Peyer's patch (tissue), 4 donors: Measurements from ENCODE around the gene GNAZ. TPM values are rescaled to one million over a fixed set of nuclear protein-coding genes. Genes with fewer than 3 reads are reported as not detected.

Source experiments
- DNase-seq, 3 donors: peaks; one replicate each; pipeline ENCODE4 v3.0.0-alpha.2; 2017 to 2019
- H3K27ac ChIP-seq, 4 donors: fragments of 200-600 bp; sonication (generic); one replicate each; pipeline ENCODE4 v1.5.1; 2016 to 2019
- H3K27me3 ChIP-seq, 2 donors: fragments of 200-600 bp; sonication (generic); one replicate each; pipeline ENCODE4 v1.5.1; 2019
- H3K36me3 ChIP-seq, 3 donors: fragments of 200-600 bp; sonication (generic); one replicate each; pipeline ENCODE4 v1.5.1; 2016 to 2019
- H3K4me1 ChIP-seq, 4 donors: fragments of 200-600 bp; sonication (generic); one replicate each; pipeline ENCODE4 v1.5.1; 2016 to 2019
- H3K4me3 ChIP-seq, 4 donors: fragments of 200-600 bp; sonication (generic); 1 replicate in 3 of 4; 2 replicates in 1 of 4; pipeline ENCODE4 v1.5.1; 2016 to 2019; ENCODE audit warnings: mild to moderate bottlenecking in 1 of 4
- H3K9me3 ChIP-seq, 4 donors: fragments of 200-600 bp; sonication (generic); one replicate each; pipeline ENCODE4 v1.5.1; 2016 to 2019; ENCODE audit warnings: mild to moderate bottlenecking in 1 of 4
- POLR2A ChIP-seq, 2 donors: fragments of 450-650 bp; IDR thresholded peaks; one replicate each; pipeline ENCODE4 v1.5.1; 2017; ENCODE audit warnings: antibody characterized with exemption in 2 of 2, mild to moderate bottlenecking in 2 of 2, moderate library complexity in 2 of 2
- total RNA-seq, 4 donors: library from RNA; depleted of rRNA; stranded (reverse); fragments of >200 nt; gene quantifications; one replicate each; pipeline ENCODE4 v1.1.0, GENCODE V29; 2016
- TF ChIP-seq, protein P1 (sequence below), 6 experiments: fragments of 450-650 bp in 4 of 6; fragments of 200-600 bp in 2 of 6; sonication (generic) in 1 of 6; IDR thresholded peaks; one replicate each; pipeline ENCODE4 v1.5.1; 2017 to 2019; ENCODE audit warnings: antibody characterized with exemption in 6 of 6, mild to moderate bottlenecking in 3 of 6, moderate library complexity in 1 of 6

GNAZ gene
- total RNA-seq, 4 donors from 2014 or later, result 0.35 to 3.5 (median 1.9) TPM

DNA sequence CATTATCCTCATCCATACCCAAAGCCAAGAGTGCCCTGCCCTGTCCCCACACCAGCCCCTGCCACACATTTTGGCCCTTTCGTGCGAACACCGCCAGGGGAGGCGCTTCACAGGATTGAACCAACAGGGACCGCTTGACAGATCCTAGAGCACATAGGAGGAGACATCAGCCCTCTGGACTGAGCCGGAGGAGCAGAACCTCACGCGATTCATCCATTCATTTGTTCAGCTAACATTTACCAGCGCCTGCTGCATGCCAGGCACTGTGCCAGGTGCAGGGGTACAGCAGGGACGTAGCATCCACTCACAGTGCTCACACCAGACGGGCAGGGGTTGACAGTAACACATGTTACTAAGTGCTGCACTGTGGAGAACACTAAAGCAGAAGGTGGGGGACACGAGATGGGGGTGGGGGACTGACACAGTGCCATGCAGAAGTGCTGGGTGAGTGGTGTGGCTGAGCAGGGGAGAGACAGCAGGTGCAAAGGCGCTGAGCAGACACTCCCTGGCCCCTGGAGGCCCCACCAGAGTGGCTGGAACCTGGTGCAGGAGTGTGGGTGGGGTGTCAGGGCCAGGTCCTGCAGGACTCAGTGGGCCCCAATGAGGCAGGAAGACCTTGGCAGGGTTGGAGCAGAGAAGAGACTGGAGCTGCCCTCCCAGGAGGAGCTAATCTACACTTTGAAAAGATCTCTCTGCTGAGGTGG is 3.4 kb downstream of the GNAZ start:
- Histone ChIP-seq H3K4me3 (no peak overlapping the region), H3K4me1 (peaks cover 4 to 16% (median 6%) of the 10 kb centered on the region in 4 donors), H3K27me3 (no peaks in the 10 kb centered on the region), H3K27ac (no peak overlapping the region), H3K36me3 (no peaks in the 10 kb centered on the region), H3K9me3 (no peaks in the 10 kb centered on the region)
- DNase-seq, result peak in 1 of 3 donors; percentile 39
- no peak for TF ChIP-seq POLR2A (IDR thresholded peaks at IDR 0.05)
- TF ChIP-seq, protein P1, sequence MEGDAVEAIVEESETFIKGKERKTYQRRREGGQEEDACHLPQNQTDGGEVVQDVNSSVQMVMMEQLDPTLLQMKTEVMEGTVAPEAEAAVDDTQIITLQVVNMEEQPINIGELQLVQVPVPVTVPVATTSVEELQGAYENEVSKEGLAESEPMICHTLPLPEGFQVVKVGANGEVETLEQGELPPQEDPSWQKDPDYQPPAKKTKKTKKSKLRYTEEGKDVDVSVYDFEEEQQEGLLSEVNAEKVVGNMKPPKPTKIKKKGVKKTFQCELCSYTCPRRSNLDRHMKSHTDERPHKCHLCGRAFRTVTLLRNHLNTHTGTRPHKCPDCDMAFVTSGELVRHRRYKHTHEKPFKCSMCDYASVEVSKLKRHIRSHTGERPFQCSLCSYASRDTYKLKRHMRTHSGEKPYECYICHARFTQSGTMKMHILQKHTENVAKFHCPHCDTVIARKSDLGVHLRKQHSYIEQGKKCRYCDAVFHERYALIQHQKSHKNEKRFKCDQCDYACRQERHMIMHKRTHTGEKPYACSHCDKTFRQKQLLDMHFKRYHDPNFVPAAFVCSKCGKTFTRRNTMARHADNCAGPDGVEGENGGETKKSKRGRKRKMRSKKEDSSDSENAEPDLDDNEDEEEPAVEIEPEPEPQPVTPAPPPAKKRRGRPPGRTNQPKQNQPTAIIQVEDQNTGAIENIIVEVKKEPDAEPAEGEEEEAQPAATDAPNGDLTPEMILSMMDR (IDR thresholded peaks at IDR 0.05), result no peak

DNA sequence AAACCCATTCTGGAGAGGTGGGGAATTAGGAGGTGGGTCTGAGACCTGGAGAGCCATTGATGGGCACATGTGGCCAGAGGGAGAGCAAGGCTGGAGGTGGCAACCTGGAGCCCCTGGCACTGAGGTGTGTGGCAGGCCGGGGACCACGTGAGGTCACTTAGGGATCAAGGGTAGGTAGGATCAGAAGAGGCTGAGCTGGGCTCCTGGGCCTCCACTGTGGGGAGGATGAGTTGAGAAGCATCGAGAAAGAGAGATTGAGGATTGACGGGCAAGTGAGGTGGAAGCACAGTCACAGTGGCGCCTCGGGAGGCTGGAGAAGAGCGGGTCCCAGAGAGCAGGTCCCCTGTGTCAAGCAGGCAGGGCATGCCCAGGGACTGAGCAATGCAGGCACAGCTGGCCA is 4.1 kb downstream of the GNAZ start:
- no peaks in the 10 kb centered on the region for H3K9me3 ChIP-seq
- no peak overlapping the region for H3K27ac ChIP-seq
- H3K27me3 ChIP-seq, result no peaks in the 10 kb centered on the region
- peaks cover 4 to 14% (median 6%) of the 10 kb centered on the region in 4 donors for H3K4me1 ChIP-seq
- TF ChIP-seq, protein P1 (IDR thresholded peaks at IDR 0.05), result no peak
- TF ChIP-seq POLR2A (IDR thresholded peaks at IDR 0.05), result no peak
- no peaks in the 10 kb centered on the region for H3K36me3 ChIP-seq
- no peak for DNase-seq
- no peak overlapping the region for H3K4me3 ChIP-seq

DNA sequence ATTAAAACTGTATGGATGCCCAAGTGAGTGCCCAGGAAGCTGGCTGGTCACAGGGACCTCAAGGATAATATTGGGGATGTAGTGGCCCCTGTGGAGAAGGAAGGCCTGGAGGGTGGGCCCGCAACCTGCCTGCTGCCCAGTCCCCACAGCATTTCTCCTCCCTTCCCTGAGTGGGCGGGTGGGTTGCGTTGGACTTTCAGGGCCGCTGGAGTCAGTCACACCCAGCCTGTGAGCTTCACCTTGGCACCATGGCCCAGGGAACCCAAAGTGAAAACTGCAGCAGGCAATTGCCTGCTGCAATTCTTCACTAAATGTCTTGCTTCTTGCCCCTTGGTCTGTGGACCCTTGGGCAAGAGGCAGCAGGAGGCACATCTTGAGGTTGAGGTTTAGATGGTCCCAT is 4.7 kb downstream of the GNAZ start:
- H3K4me1 ChIP-seq, result peaks cover 4 to 10% (median 5%) of the 10 kb centered on the region in 4 donors
- no peaks in the 10 kb centered on the region for H3K36me3 ChIP-seq
- TF ChIP-seq POLR2A (IDR thresholded peaks at IDR 0.05), result no peak
- TF ChIP-seq, protein P1 (IDR thresholded peaks at IDR 0.05), result no peak
- no peaks in the 10 kb centered on the region for H3K27me3 ChIP-seq
- H3K9me3 ChIP-seq, result no peaks in the 10 kb centered on the region
- no peak overlapping the region for H3K4me3 ChIP-seq
- no peak for DNase-seq
- no peak overlapping the region for H3K27ac ChIP-seq

DNA sequence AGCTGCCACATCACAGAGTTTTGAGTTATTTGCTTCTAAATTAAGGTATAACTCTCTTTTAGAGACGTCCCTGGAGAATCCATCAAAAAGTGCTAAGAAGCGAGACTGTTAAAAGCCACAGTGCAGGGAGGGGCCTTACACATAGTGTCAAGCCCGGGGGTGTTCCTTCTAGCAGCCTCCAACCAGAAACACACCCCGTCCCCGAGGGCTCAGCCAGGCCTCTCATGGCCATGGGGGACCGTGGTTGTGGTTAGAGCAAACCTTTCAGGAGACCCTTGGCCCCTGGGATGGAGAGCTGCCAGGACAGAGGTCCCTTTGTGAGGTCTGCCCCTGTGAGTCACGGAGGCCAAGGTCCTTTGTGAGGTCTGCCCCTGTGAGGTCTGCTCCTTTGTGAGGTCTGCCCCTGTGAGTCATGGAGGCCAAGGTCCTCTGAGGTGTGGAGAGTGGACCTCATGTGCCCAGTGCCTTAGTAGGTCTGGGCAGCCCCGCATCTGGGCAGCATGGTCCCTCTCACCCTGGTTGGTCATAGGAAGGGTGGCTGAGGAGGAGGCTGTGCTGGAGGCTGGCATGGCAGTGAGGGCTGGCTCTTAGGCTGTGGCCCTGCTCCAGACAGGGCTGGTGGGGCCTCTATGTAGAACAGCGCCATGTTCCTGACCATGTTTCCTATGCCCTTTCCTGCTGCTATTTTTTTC is 5.4 kb downstream of the GNAZ start:
- TF ChIP-seq, protein P1 (IDR thresholded peaks at IDR 0.05), result no peak
- TF ChIP-seq POLR2A (IDR thresholded peaks at IDR 0.05), result no peak
- no peak overlapping the region for H3K27ac ChIP-seq
- peak in 2 of 3 donors; percentile 67 to 78 for DNase-seq
- no peaks in the 10 kb centered on the region for H3K9me3 ChIP-seq
- H3K4me3 ChIP-seq, result no peak overlapping the region
- peaks cover 2 to 7% (median 5%) of the 10 kb centered on the region in 4 donors for H3K4me1 ChIP-seq
- H3K36me3 ChIP-seq, result no peaks in the 10 kb centered on the region
- H3K27me3 ChIP-seq, result no peaks in the 10 kb centered on the region

DNA sequence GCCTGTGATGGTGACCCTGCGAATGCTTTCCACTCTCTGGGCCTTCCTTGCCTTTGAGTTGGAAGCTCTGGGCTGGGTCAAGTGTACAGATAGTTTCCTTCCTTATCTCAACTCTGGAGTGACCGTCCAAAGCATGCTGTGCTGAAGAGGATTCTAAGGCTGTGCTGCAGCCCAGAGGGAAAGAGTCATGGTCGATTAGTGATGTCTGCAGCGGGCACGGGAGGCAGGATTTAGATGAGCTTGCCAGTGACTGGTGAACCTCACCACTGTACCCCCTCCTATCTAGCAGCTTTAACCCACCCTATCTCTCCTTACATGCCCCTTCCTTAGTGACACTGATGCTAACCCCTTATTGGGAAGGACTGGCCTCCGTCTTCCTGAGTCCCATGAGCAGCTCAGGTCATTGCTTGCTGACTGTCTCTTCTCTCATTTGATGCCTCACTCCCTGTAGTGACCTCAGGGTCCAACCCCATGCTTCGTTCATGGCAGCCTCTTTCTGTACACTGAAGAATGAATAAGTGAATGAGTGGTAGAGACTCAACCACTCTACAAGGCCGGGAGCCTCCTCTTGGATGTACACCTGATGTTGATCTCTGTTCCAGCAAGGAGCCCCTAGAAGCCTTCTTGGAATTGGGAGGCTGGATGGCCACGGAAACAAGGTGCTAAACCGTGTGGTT is 6.7 kb downstream of the GNAZ start:
- no peaks in the 10 kb centered on the region for H3K36me3 ChIP-seq
- H3K4me1 ChIP-seq, result no peaks in the 10 kb centered on the region
- no peak overlapping the region for H3K4me3 ChIP-seq
- no peak overlapping the region for H3K27ac ChIP-seq
- TF ChIP-seq, protein P1 (IDR thresholded peaks at IDR 0.05), result no peak
- TF ChIP-seq POLR2A (IDR thresholded peaks at IDR 0.05), result no peak
- H3K27me3 ChIP-seq, result no peaks in the 10 kb centered on the region
- DNase-seq, result no peak
- no peaks in the 10 kb centered on the region for H3K9me3 ChIP-seq
